Measurements from ENCODE around the gene EPS15. TPM values are rescaled to one million over a fixed set of nuclear protein-coding genes. Genes with fewer than 3 reads are reported as not detected.
"Not testable (repeated sequence)": the region's sequence is repeated elsewhere in the genome, so short reads cannot be mapped to it uniquely, and the experiment has no call there.

The EPS15 gene
- total and polyA plus RNA-seq, 2 donors from 2014 or later, result 17.5 to 91.3 TPM

GRCh38 chr1:51325878-51326755 is 192.9 kb downstream of the EPS15 start:
- Histone ChIP-seq H3K9ac (ENCODE audit: low read length in 3 of 3) (no peak overlapping the region), H3K27me3 (ENCODE audit: control insufficient read depth, insufficient read depth, low read length) (no peaks in the 10 kb centered on the region), H3K4me3 (ENCODE audit: low read length in 3 of 3) (no peak overlapping the region), H3K36me3 (ENCODE audit: control insufficient read depth in 2 of 3, insufficient read depth in 3 of 3, low read length in 3 of 3) (no peaks in the 10 kb centered on the region), H3K27ac (ENCODE audit: low read depth in 2 of 2, low read length in 2 of 2) (no peak overlapping the region), H3K9me3 (ENCODE audit: control insufficient read depth in 2 of 3, insufficient read depth in 1 of 3, low read length in 3 of 3) (no peaks in the 10 kb centered on the region), H3K4me1 (ENCODE audit: control insufficient read depth in 2 of 3, insufficient read depth in 2 of 3, low read depth in 1 of 3, low read length in 3 of 3) (peaks cover 0 to 11% (median 5%) of the 10 kb centered on the region in 3 donors)
- intact Hi-C loops (cut with DNase I), result no loop called here
- DNase-seq, result peak in 1 of 5 donors; percentile 55
- no peak for TF ChIP-seq CTCF (IDR thresholded peaks at IDR 0.05; ENCODE audit: borderline replicate concordance, extremely low read depth, insufficient read depth)
- no peak for FAIRE-seq

GRCh38 chr1:51325391-51325790 is 193.7 kb downstream of the EPS15 start:
- Histone ChIP-seq H3K27me3 (ENCODE audit: control insufficient read depth, insufficient read depth, low read length) (no peaks in the 10 kb centered on the region), H3K4me1 (ENCODE audit: control insufficient read depth in 2 of 3, insufficient read depth in 2 of 3, low read depth in 1 of 3, low read length in 3 of 3) (peaks cover 0 to 10% (median 0%) of the 10 kb centered on the region in 3 donors), H3K27ac (ENCODE audit: low read depth in 2 of 2, low read length in 2 of 2) (no peak overlapping the region), H3K9ac (ENCODE audit: low read length in 3 of 3) (no peak overlapping the region), H3K9me3 (ENCODE audit: control insufficient read depth in 2 of 3, insufficient read depth in 1 of 3, low read length in 3 of 3) (no peaks in the 10 kb centered on the region), H3K4me3 (ENCODE audit: low read length in 3 of 3) (no peak overlapping the region), H3K36me3 (ENCODE audit: control insufficient read depth in 2 of 3, insufficient read depth in 3 of 3, low read length in 3 of 3) (no peaks in the 10 kb centered on the region)
- intact Hi-C loops (cut with DNase I), result no loop called here
- no peak for FAIRE-seq
- no peak for TF ChIP-seq CTCF (IDR thresholded peaks at IDR 0.05; ENCODE audit: borderline replicate concordance, extremely low read depth, insufficient read depth)
- DNase-seq, result no peak

- FAIRE-seq; H3K36me3 ChIP-seq (ENCODE audit: control insufficient read depth in 2 of 3, insufficient read depth in 3 of 3, low read length in 3 of 3); H3K9me3 ChIP-seq (ENCODE audit: control insufficient read depth in 2 of 3, insufficient read depth in 1 of 3, low read length in 3 of 3); H3K4me3 ChIP-seq (ENCODE audit: low read length in 3 of 3); intact Hi-C loops (cut with DNase I); H3K9ac ChIP-seq (ENCODE audit: low read length in 3 of 3); DNase-seq; H3K27me3 ChIP-seq (ENCODE audit: control insufficient read depth, insufficient read depth, low read length); H3K4me1 ChIP-seq (ENCODE audit: control insufficient read depth in 2 of 3, insufficient read depth in 2 of 3, low read depth in 1 of 3, low read length in 3 of 3): not testable (repeated sequence)
- H3K27ac ChIP-seq (ENCODE audit: low read depth in 2 of 2, low read length in 2 of 2), result peak overlapping the region in 1 of 2 donors; percentile 17
Observed at GRCh38 chr1:51325011-51325385, 194.1 kb downstream of the EPS15 start.

GRCh38 chr1:51324251-51325010 is 194.6 kb downstream of the EPS15 start:
- TF ChIP-seq CTCF (IDR thresholded peaks at IDR 0.05; ENCODE audit: borderline replicate concordance, extremely low read depth, insufficient read depth), result no peak
- H3K36me3 ChIP-seq (ENCODE audit: control insufficient read depth in 2 of 3, insufficient read depth in 3 of 3, low read length in 3 of 3), result no peaks in the 10 kb centered on the region
- DNase-seq (peak in 3 of 5 donors; percentile 80 to 90 (median 86)), FAIRE-seq (no peak)
- H3K27ac ChIP-seq (ENCODE audit: low read depth in 2 of 2, low read length in 2 of 2), result peak overlapping the region in 1 of 2 donors; percentile 17
- peaks cover 0 to 5% (median 0%) of the 10 kb centered on the region in 3 donors for H3K4me1 ChIP-seq (ENCODE audit: control insufficient read depth in 2 of 3, insufficient read depth in 2 of 3, low read depth in 1 of 3, low read length in 3 of 3)
- no peak overlapping the region for H3K9ac ChIP-seq (ENCODE audit: low read length in 3 of 3)
- intact Hi-C loops (cut with DNase I), result no loop called here
- no peaks in the 10 kb centered on the region for H3K27me3 ChIP-seq (ENCODE audit: control insufficient read depth, insufficient read depth, low read length)
- no peaks in the 10 kb centered on the region for H3K9me3 ChIP-seq (ENCODE audit: control insufficient read depth in 2 of 3, insufficient read depth in 1 of 3, low read length in 3 of 3)
- H3K4me3 ChIP-seq (ENCODE audit: low read length in 3 of 3), result no peak overlapping the region
